PC-9 (cell line): ENCODE measurements around the gene STX17. TPM values are rescaled to one million over a fixed set of nuclear protein-coding genes. Genes with fewer than 3 reads are reported as not detected.
A peak's percentile ranks its signal among the peaks of the same experiment; 100 is the strongest.

Experiments
- BruUV-seq: library from RNA; stranded (reverse); fragments of 400-500 nt; replicated peaks from 2 replicates; lab custom pipeline; 2021; lab: Mats Ljungman, UMichigan
- CTCF ChIA-PET: fragments of 300-600 bp; sonication (Branson Sonifier 250); formaldehyde crosslinking; loops from one replicate; lab custom pipeline; 2022; ENCODE audit warnings: antibody characterized with exemption; lab: Charles Lee
- POLR2A ChIA-PET: fragments of 300-600 bp; sonication (Branson Sonifier 250); formaldehyde crosslinking; loops from one replicate; lab custom pipeline; 2022; ENCODE audit warnings: antibody characterized with exemption; ENCODE audit not compliant: unreplicated experiment; lab: Charles Lee
- DNase-seq, 2 experiments: peaks; one replicate each; pipeline versions ENCODE4 v3.0.0 to v3.0.0-alpha.2; 2015 to 2022; ENCODE audit warnings: mixed read lengths in 1 of 2
- H2AFZ ChIP-seq: fragments of 200-600 bp; sonication (generic); 2 replicates; pipeline ENCODE4 v1.8.1; 2017; ENCODE audit warnings: antibody characterized with exemption
- H3F3A ChIP-seq: fragments of 200-600 bp; sonication (generic); 2 replicates; pipeline ENCODE4 v1.8.1; 2017; ENCODE audit warnings: antibody characterized with exemption, mild to moderate bottlenecking, low read depth; ENCODE audit not compliant: insufficient read depth
- H3K27ac ChIP-seq: fragments of 200-600 bp; sonication (generic); 2 replicates; pipeline ENCODE4 v1.6.1; 2016; ENCODE audit warnings: mixed run types
- H3K27me3 ChIP-seq: fragments of 200-600 bp; sonication (generic); 2 replicates; pipeline ENCODE4 v1.6.1; 2016; ENCODE audit warnings: low read depth, mixed run types; ENCODE audit not compliant: insufficient read depth
- H3K36me3 ChIP-seq: fragments of 200-600 bp; sonication (generic); 2 replicates; pipeline ENCODE4 v1.6.1; 2016; ENCODE audit warnings: low read depth, mixed run types
- H3K4me1 ChIP-seq: fragments of 200-600 bp; sonication (generic); replicated peaks from 2 replicates; pipeline ENCODE4 v1.6.1; 2016; ENCODE audit warnings: mixed run types; ENCODE audit not compliant: insufficient read depth
- H3K4me2 ChIP-seq: fragments of 200-600 bp; sonication (generic); 2 replicates; pipeline ENCODE4 v1.6.1; 2017; ENCODE audit warnings: mixed run types
- H3K4me3 ChIP-seq: fragments of 200-600 bp; sonication (generic); 2 replicates; pipeline ENCODE4 v1.6.1; 2016; ENCODE audit warnings: mixed run types
- H3K79me2 ChIP-seq: fragments of 200-600 bp; sonication (generic); 2 replicates; pipeline ENCODE4 v1.6.1; 2017; ENCODE audit warnings: low read depth, mixed run types
- H3K9me2 ChIP-seq: fragments of 200-600 bp; sonication (generic); 2 replicates; pipeline ENCODE4 v1.8.1; 2017; ENCODE audit warnings: mild to moderate bottlenecking; ENCODE audit not compliant: insufficient read depth
- H3K9me3 ChIP-seq: fragments of 200-600 bp; sonication (generic); 2 replicates; pipeline ENCODE4 v1.8.1; 2016; ENCODE audit warnings: low read depth; ENCODE audit not compliant: insufficient read depth
- H4K20me1 ChIP-seq: fragments of 200-600 bp; sonication (generic); 2 replicates; pipeline ENCODE4 v1.8.1; 2017; ENCODE audit not compliant: insufficient read depth
- EZH2 ChIP-seq: fragments of 200-600 bp; sonication (generic); IDR thresholded peaks from 2 replicates; pipeline ENCODE4 v1.8.0; 2017; ENCODE audit warnings: antibody characterized with exemption, low read depth
- intact Hi-C: fragments of 100-400 bp; cut with micrococcal nuclease; formaldehyde crosslinking; loops from one replicate; pipeline ENCODE4 v1.10.0; 2022; ENCODE audit not compliant: unreplicated experiment
- total RNA-seq: library from RNA; stranded (reverse); gene quantifications from 2 replicates; pipeline ENCODE4 v1.2.3, GENCODE V29; 2021
- TF ChIP-seq, protein P1 (sequence below): fragments of 200-600 bp; sonication (generic); conservative IDR thresholded peaks from 2 replicates; pipeline ENCODE4 v1.6.1; 2017; ENCODE audit warnings: mixed run types, antibody characterized with exemption, mild to moderate bottlenecking, moderate library complexity

Gene STX17
- total RNA-seq, 1 experiment from 2014 or later = 46.3 TPM

DNA sequence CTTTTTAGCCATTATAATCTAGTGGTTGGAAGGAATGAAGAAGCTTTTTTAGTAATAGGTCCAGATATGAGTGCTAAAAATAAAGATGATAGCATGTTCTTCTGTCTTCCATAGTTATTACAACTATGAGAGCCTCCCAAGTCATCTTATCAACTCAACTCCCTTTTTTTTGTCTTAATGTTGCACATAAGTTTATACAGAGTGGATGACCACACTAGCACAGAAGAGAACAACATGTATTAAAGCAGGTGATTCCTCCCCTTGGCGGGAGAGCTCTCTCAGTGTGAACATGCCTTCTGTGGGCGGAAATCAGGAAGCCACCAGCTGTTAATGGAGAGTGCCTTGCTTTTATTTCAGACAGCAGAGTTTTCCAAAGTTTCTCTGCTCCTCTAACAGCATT lies 40.1 kb upstream of the STX17 start:
- Histone ChIP-seq H3K4me1 (peaks cover 11% of the 10 kb centered on the region), H3K27ac (no peak overlapping the region), H3K79me2 (no peaks in the 10 kb centered on the region), H3K9me3 (no peaks in the 10 kb centered on the region), H3F3A (no peaks in the 10 kb centered on the region), H3K4me3 (no peak overlapping the region), H4K20me1 (no peaks in the 10 kb centered on the region), H2AFZ (no peak overlapping the region), H3K36me3 (no peaks in the 10 kb centered on the region), H3K9me2 (no peaks in the 10 kb centered on the region), H3K27me3 (no peaks in the 10 kb centered on the region), H3K4me2 (no peak overlapping the region)
- no peak for TF ChIP-seq EZH2
- TF ChIP-seq, protein P1, sequence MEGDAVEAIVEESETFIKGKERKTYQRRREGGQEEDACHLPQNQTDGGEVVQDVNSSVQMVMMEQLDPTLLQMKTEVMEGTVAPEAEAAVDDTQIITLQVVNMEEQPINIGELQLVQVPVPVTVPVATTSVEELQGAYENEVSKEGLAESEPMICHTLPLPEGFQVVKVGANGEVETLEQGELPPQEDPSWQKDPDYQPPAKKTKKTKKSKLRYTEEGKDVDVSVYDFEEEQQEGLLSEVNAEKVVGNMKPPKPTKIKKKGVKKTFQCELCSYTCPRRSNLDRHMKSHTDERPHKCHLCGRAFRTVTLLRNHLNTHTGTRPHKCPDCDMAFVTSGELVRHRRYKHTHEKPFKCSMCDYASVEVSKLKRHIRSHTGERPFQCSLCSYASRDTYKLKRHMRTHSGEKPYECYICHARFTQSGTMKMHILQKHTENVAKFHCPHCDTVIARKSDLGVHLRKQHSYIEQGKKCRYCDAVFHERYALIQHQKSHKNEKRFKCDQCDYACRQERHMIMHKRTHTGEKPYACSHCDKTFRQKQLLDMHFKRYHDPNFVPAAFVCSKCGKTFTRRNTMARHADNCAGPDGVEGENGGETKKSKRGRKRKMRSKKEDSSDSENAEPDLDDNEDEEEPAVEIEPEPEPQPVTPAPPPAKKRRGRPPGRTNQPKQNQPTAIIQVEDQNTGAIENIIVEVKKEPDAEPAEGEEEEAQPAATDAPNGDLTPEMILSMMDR = no peak
- no TSS peak for BruUV-seq
- no peak for DNase-seq
- POLR2A ChIA-PET = no interaction called here
- intact Hi-C loops = loop anchor here (10.0 kb wide), 1 partner anchor 862 kb away; no protein-coding TSS in a partner anchor
- CTCF ChIA-PET = no interaction called here

GRCh38 chr9:99867536-99867935 lies 38.9 kb upstream of the STX17 start:
- Histone ChIP-seq H3K27ac (no peak overlapping the region), H3K9me2 (no peaks in the 10 kb centered on the region), H3K27me3 (no peaks in the 10 kb centered on the region), H2AFZ (no peak overlapping the region), H4K20me1 (no peaks in the 10 kb centered on the region), H3K4me3 (no peak overlapping the region), H3K4me1 (peaks cover 11% of the 10 kb centered on the region), H3K36me3 (no peaks in the 10 kb centered on the region), H3K79me2 (no peaks in the 10 kb centered on the region), H3K9me3 (no peaks in the 10 kb centered on the region), H3K4me2 (no peak overlapping the region), H3F3A (no peaks in the 10 kb centered on the region)
- peak in 1 of 2 experiments; percentile 55 for DNase-seq
- ChIA-PET POLR2A (no interaction called here), CTCF (no interaction called here)
- intact Hi-C loops = loop anchor here (10.0 kb wide), 1 partner anchor 863 kb away; no protein-coding TSS in a partner anchor
- BruUV-seq = no TSS peak
- TF ChIP-seq EZH2 = no peak
- TF ChIP-seq, protein P1 = no peak

DNA sequence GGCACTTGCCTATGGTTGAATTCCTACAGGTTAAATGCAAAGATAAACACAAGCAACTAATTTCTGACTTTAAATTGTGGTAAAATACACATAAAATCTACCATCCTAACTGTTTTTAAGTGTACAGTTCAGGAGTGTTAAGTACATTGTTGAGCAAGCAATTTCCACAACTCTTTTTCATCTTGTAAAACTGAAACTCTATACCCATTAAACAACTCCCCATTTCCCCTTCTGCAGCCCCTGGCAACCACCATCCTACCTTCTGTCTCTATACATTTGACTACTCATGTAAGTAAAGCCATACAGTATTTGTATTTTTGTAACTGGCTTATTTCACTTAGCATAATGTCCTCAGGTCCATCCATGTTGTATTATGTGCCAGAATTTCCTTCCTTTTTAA lies 38.5 kb upstream of the STX17 start:
- TF ChIP-seq, protein P1 = no peak
- TF ChIP-seq EZH2 = no peak
- Histone ChIP-seq H3K36me3 (no peaks in the 10 kb centered on the region), H3K9me3 (no peaks in the 10 kb centered on the region), H3K9me2 (no peaks in the 10 kb centered on the region), H3K27me3 (no peaks in the 10 kb centered on the region), H4K20me1 (no peaks in the 10 kb centered on the region), H3K4me3 (no peak overlapping the region), H3K4me2 (no peak overlapping the region), H3K4me1 (peaks cover 11% of the 10 kb centered on the region), H3K27ac (no peak overlapping the region), H2AFZ (no peak overlapping the region), H3F3A (no peaks in the 10 kb centered on the region), H3K79me2 (no peaks in the 10 kb centered on the region)
- no peak for DNase-seq
- POLR2A ChIA-PET = no interaction called here
- intact Hi-C loops = loop anchor here (10.0 kb wide), 1 partner anchor 863 kb away; no protein-coding TSS in a partner anchor
- CTCF ChIA-PET = no interaction called here
- no TSS peak for BruUV-seq
